SW 1271 (cell line): ENCODE results near the gene C19orf53.

ENCODE experiments used
- DNase-seq, 2 experiments: peaks; one replicate each; lab custom pipeline; 2025; lab: John Stamatoyannopoulos, UW

The C19orf53 gene

GRCh38 chr19:13826652-13827235 lies 52.5 kb downstream of the C19orf53 start:
- DNase-seq = no peak

- DNase-seq = no peak
Measured at GRCh38 chr19:13827656-13828055, 53.4 kb downstream of the C19orf53 start.
